ENCODE results near the gene ZPLD1.

Gene ZPLD1

GRCh38 chr3:102471491-102471890, 36.7 kb downstream of the ZPLD1 start:
- TF ChIP-seq CTCF (IDR thresholded peaks at IDR 0.05; ENCODE audit: low read depth, low read length) = no peak
- H3K4me3 ChIP-seq (ENCODE audit: low read depth, low read length) = no peak overlapping the region
- DNase-seq (ENCODE audit: low read depth, low spot score) = no peak
- in situ Hi-C loops (cut with HindIII; ENCODE audit: low sequenced_read_pairs) = no loop called here

- in situ Hi-C loops (cut with HindIII; ENCODE audit: low sequenced_read_pairs) = no loop called here
- no peak for TF ChIP-seq CTCF (IDR thresholded peaks at IDR 0.05; ENCODE audit: low read depth, low read length)
- DNase-seq (ENCODE audit: low read depth, low spot score) = no peak
- H3K4me3 ChIP-seq (ENCODE audit: low read depth, low read length) = no peak overlapping the region
Observed at GRCh38 chr3:102473648-102474047, 38.8 kb downstream of the ZPLD1 start.

- in situ Hi-C loops (cut with HindIII; ENCODE audit: low sequenced_read_pairs) = no loop called here
- no peak overlapping the region for H3K4me3 ChIP-seq (ENCODE audit: low read depth, low read length)
- TF ChIP-seq CTCF (IDR thresholded peaks at IDR 0.05; ENCODE audit: low read depth, low read length) = no peak
- DNase-seq (ENCODE audit: low read depth, low spot score) = no peak
Observed at GRCh38 chr3:102474207-102474606, 39.4 kb downstream of the ZPLD1 start.

GRCh38 chr3:102476198-102476597, 41.4 kb downstream of the ZPLD1 start:
- no peak overlapping the region for H3K4me3 ChIP-seq (ENCODE audit: low read depth, low read length)
- TF ChIP-seq CTCF (IDR thresholded peaks at IDR 0.05; ENCODE audit: low read depth, low read length) = no peak
- DNase-seq (ENCODE audit: low read depth, low spot score) = no peak
- in situ Hi-C loops (cut with HindIII; ENCODE audit: low sequenced_read_pairs) = no loop called here

- no peak for DNase-seq (ENCODE audit: low read depth, low spot score)
- H3K4me3 ChIP-seq (ENCODE audit: low read depth, low read length) = no peak overlapping the region
- in situ Hi-C loops (cut with HindIII; ENCODE audit: low sequenced_read_pairs) = no loop called here
- TF ChIP-seq CTCF (IDR thresholded peaks at IDR 0.05; ENCODE audit: low read depth, low read length) = no peak
Observed at GRCh38 chr3:102478160-102478559, 43.3 kb downstream of the ZPLD1 start.

- no peak overlapping the region for H3K4me3 ChIP-seq (ENCODE audit: low read depth, low read length)
- no peak for DNase-seq (ENCODE audit: low read depth, low spot score)
- TF ChIP-seq CTCF (IDR thresholded peaks at IDR 0.05; ENCODE audit: low read depth, low read length) = no peak
- in situ Hi-C loops (cut with HindIII; ENCODE audit: low sequenced_read_pairs) = no loop called here
Observed at GRCh38 chr3:102480139-102480538, 45.3 kb downstream of the ZPLD1 start.

GRCh38 chr3:102481050-102481449, 46.2 kb downstream of the ZPLD1 start:
- TF ChIP-seq CTCF (IDR thresholded peaks at IDR 0.05; ENCODE audit: low read depth, low read length) = no peak

More at GRCh38 chr3:102481050-102481449, 46.2 kb downstream of the ZPLD1 start:
- no peak for DNase-seq (ENCODE audit: low read depth, low spot score)
- in situ Hi-C loops (cut with HindIII; ENCODE audit: low sequenced_read_pairs) = no loop called here
- no peak overlapping the region for H3K4me3 ChIP-seq (ENCODE audit: low read depth, low read length)

Measured in astrocyte of the spinal cord (primary cell).